Bronchial epithelial cell (primary cell): ENCODE data around the gene FGFR2. TPM values are rescaled to one million over a fixed set of nuclear protein-coding genes. Genes with fewer than 3 reads are reported as not detected.

Source experiments
- DNase-seq: peaks from one replicate; pipeline ENCODE4 v3.0.0-alpha.2; 2010; ENCODE audit warnings: low read depth
- FAIRE-seq: peaks from 2 replicates; lab custom pipeline; 2011; peaks lifted over from hg19 to GRCh38; lab: Jason Lieb, UNC
- H3K27me3 ChIP-seq: 2 replicates; pipeline ENCODE4 v1.5.1; 2011; ENCODE audit warnings: low read length; ENCODE audit not compliant: control insufficient read depth, insufficient read depth
- H3K36me3 ChIP-seq: 2 replicates; pipeline ENCODE4 v1.5.1; 2011; ENCODE audit warnings: low read length; ENCODE audit not compliant: control insufficient read depth, insufficient read depth
- H3K4me3 ChIP-seq: 2 replicates; pipeline ENCODE4 v1.5.1; 2011; ENCODE audit warnings: mild to moderate bottlenecking, low read depth, low read length, control low read depth
- CTCF ChIP-seq: IDR thresholded peaks from 2 replicates; pipeline ENCODE4 v1.5.1; 2011; ENCODE audit warnings: mild to moderate bottlenecking, moderate library complexity, low read length, control low read depth, inconsistent platforms; ENCODE audit not compliant: insufficient read depth, severe bottlenecking
- total RNA-seq: library from RNA; depleted of rRNA; stranded (reverse); fragments of >200 nt; gene quantifications from 2 replicates; pipeline ENCODE4 v1.2.1, GENCODE V29; 2014

The FGFR2 gene
- total RNA-seq, 1 donor from 2014 or later = 16.8 TPM

DNA sequence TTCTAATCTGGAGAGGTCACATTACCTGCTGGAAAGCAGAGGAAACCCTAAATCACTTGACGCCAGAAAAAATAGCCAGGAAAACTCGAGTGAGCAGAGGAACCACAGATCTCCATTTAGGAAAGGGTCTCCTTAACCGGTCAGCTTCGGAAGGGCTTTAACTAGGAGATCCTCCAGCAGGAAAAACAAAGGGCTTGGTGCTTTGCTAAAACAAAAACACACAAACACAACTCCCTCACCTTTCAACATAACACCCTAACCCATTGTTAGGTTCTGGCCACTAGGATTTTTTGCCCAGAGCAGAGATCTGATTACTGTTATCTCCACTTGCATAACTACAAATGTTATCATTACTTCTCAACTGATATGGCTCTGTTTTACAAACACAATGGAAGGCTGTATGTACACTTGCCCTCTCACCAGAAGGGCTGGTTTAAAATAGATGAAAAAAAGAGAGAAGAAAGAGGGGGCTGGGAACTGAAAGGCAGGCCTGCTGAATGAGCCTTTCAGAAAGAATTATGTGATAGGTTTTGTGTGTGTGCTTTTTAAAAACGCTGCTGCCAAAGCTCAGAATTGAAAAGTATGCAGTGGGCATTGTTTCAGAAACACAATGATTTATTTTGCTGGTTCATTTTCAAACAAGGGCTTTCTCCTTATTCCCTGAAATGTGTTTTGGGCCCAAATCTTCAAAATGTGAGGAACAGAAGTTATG lies 161.5 kb downstream of the FGFR2 start:
- no peak for DNase-seq
- no peak for FAIRE-seq
- no peak for TF ChIP-seq CTCF
- Histone ChIP-seq H3K27me3 (no peaks in the 10 kb centered on the region), H3K4me3 (no peak overlapping the region), H3K36me3 (no peaks in the 10 kb centered on the region)

DNA sequence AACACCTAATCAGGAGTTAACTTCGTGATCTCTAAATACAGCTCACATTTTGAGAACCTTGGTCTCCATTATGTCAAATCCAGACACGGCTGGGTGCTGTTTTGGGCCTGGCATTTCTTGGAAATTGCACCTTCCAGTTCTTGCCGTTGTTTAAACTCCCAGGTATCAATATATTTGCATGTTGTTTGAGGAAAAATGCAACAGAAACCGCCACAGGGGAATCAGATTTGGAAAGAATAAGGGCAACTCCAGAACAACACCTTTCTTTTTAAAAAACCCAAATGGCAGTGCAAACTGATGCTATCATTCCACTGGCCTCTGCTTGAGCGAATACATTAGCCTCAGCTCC lies 162.0 kb downstream of the FGFR2 start:
- Histone ChIP-seq H3K27me3 (no peaks in the 10 kb centered on the region), H3K4me3 (no peak overlapping the region), H3K36me3 (no peaks in the 10 kb centered on the region)
- no peak for TF ChIP-seq CTCF
- no peak for DNase-seq
- no peak for FAIRE-seq

DNA sequence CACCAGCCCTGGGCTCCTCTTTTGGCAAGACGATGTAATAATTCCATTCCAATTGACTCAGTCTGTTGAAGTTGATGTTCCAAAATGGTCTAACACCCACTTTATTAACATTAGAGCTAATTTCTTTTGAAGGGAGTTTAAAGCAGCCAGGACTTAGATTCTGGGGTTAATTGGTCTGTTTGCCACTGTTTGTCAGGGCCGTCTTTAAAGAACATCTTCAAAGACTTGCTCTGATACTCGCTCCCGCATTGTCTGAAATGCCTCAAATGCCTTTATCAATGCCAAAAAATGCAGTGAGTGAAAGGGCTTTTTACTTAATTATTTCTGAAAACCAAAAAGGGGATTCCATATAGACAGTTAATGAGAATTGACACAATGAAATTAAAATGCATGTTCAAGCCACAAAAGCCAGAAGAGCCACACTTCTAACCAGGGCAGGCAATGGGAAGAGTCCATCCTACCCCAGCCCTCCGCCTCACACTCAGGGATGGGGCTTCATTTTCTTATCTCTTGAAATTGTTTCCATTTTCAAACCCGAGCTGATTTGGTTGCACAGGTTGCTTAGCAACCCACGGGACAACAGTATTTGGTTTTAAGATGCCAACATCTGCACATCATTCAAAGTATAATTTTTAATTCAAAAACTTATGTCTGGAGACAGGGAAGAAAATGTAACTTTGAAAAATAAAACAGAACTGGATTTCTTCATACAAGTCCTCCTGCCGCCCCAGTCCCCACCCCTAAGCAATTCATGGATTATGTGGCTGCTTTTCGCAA lies 163.0 kb downstream of the FGFR2 start:
- DNase-seq (no peak), FAIRE-seq (no peak)
- TF ChIP-seq CTCF = no peak
- Histone ChIP-seq H3K36me3 (no peaks in the 10 kb centered on the region), H3K27me3 (no peaks in the 10 kb centered on the region), H3K4me3 (no peak overlapping the region)

GRCh38 chr10:121433965-121434364 lies 164.3 kb downstream of the FGFR2 start:
- Histone ChIP-seq H3K4me3 (no peak overlapping the region), H3K36me3 (no peaks in the 10 kb centered on the region), H3K27me3 (no peaks in the 10 kb centered on the region)
- DNase-seq (no peak), FAIRE-seq (no peak)
- no peak for TF ChIP-seq CTCF

- peak; percentile 2 for TF ChIP-seq CTCF
- Histone ChIP-seq H3K36me3 (no peaks in the 10 kb centered on the region), H3K27me3 (no peaks in the 10 kb centered on the region), H3K4me3 (no peak overlapping the region)
- no peak for FAIRE-seq
- peak; percentile 69 for DNase-seq
These were observed 169.4 kb downstream of the FGFR2 start for GRCh38 chr10:121428867-121429266.
